Measurements from ENCODE around the gene RASL12.
"Not testable (repeated sequence)": the region's sequence is repeated elsewhere in the genome, so short reads cannot be mapped to it uniquely, and the experiment has no call there.

The RASL12 gene

DNA sequence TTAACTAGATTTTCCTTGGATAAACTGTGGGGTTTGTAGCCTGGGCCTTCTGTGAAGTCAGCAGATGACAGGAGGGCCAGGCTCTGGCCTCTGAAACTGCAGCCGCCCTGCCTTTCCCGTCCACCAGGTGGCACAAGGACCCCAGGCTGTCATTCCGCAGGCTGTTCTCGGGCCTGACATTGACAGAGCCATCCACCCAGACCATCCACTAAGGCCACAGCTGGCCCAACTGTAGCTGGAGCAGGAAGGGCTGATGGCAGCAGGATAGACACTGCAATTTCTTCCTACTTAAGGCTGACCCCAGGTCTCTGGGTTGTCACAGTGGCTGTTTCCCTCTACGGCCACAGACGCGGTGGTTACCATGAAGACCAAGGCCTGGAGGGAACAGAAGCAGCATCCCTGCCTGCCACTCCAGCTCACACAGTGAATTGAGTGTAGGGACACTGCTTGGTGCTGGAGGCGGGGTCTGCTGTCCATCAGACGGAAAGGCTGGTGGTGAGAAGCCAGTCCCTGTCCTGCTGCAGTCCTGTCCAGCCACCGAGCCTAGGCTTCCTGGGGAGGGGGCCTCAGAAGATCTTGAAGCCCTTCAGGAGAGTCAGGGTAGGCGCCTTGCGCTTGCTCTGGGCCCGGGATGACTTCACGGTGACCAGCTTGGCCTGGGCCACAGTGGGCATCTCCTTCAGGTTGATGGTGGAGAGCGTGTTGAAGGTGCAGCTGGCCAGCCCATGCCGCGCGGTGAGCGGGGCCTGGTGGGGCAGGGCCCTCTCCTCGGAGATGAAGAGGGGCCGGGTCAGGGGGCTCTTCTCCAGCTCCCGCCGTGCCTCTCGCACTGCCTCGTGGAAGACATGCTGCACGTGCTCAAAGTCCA is 13.2 kb downstream of the RASL12 start:
- peak; percentile 46 for DNase-seq

DNA sequence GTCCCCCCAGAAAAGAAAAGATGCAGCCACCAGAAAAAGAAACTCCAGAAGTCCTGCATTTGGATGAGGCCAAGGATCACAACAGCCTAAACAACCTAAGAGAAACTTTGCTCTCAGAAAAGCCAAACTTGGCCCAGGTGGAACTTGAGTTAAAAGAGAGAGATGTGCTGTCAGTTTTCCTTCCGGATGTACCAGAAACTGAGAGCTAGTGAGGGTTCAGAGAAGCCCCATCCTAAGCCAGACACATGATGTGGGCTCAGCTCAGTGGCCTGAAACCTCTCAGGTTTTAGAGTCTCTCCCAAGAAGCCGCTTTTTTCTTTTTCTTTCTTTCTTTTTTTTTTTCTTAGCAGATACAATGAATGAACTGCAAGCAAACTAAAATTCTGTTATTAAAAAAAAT is 14.8 kb downstream of the RASL12 start:
- DNase-seq = no peak

DNA sequence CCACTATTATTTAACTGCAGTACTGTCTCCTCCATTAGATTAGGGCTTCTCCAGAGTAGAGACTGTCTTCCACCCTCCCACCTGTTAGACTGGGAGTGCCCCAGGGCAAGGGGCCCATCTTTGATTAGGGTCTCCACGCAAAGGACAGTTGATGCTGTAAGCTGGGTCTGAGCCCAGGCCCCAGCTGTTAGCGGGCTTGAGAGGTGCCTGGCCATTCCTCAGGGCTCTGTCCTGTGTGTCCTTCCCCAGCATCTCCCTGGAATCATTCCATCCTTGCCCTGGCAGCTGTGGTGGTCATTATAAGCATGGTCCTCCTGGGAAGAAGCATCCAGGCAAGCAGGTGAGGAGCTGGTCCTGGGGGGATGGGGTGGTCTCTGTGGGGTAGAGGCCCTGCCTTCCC is 16.5 kb downstream of the RASL12 start:
- DNase-seq = no peak

DNA sequence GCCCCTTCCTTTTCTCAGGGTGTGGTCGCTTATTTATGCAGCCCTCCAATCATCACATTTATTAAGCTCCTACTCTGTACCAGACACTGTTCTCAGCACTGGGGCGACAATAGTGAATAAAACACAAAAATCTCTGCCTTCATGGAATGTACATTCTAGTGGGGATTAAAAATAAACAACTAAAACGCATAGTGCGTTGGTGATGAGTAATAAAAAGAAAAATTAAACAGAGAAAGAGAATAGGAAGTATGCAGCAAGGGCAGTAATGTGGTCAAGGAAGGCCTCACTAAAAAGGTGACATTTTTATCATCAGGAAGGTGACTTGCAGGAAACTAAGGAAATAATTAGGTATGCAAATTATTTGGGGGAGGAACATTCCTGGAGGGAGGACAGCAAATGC is 17.5 kb downstream of the RASL12 start:
- no peak for DNase-seq

DNA sequence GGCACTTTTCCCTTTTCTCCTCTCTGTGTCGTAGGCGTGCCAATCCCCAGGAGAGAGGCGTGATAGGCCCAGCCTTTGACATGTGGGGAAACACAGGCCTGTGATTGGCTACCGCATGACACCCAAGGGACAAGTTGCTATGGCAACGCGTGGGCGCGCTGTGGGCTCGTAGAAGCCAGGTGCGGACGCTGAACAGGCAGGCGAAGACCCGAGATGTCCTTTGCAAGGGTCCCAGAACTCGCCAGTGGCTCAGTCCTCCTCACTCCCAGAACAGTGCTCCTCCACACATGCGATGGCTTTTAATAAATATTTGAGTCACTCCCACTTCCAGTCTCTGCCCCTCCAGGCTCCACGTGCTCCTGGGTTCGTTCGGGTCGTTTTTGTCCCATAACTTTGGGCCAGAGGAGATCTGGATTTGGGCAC is 18.4 kb downstream of the RASL12 start:
- peak; percentile 91 for DNase-seq

DNA sequence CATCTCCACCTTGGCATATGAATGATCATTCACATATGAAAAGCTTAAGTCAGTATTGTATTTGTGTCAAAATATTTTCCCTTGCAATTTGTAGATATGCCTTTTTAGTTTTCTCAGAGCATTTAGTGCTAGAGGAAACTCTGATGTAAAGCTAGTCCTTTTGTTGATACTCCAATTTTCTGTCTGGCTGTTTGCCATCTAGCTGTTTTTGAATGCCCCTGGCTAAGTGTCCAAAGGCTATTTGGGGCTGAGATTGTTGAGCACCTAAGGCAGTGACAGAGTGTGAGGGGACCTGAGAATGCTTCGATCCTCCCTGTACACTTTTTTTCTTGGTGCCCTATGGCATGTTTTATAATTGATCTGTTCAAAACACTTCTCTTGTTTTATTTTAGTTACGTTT is 19.6 kb downstream of the RASL12 start:
- no peak for DNase-seq

DNA sequence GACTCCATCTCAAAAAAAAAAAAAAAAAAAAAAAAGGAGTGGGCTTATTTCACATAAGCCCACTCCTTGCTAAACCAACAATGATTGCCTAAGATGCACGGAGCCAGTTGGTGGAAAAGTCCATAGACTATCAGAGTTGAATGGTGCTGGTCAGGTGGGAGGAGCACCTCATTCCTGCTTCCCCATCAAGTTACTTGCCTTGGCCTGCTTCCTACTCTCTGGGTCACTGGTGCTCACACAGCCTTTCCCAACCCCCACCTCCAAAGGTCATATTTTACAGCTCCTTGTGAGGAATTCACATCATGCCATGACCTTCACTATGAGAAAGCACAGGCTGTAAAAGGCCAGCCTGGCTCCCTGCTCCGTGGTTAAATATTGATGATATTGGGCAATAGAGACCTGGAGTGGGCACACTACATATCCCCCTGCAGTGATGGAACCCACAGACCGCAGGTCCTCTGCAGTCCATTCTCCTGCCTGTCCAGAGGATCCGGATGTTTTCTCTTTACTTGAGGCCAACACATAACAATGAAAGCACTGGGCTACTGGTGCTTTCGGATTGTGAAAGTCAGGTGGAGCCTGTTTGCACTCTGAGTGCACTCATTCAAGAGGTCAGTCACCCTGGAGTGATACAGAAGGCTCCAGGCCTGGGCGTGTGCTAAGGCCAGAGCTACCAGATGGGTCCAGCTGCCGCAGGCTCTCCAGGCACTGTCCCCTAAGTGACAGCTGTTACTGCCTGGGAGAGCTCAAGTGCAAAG is 22.9 kb downstream of the RASL12 start, which contains the start of gene SLC51B:
SLC51B (plus strand) TSS at position 664 of the 758 bp plus-strand sequence. CDS start 4,618 bp downstream, outside the sequence.
- no peak for DNase-seq

DNA sequence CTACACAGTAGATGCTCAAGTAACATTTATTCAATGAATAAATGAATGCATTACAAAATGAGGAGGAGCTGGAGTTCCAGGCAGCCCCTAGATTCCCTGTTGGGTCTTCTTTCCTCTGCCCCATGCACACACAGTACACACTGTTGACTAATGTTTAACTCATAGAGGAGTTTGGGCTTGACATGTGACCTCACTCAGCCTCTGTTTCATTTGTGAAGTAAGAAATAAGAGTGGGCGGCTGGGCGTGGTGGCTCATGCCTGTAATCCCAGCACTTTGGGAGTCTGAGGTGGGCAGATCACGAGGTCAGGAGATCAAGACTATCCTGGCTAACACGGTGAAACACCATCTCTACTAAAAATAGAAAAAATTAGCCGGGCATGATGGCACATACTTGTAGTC is 23.6 kb downstream of the RASL12 start:
- not testable (repeated sequence) for DNase-seq

DNA sequence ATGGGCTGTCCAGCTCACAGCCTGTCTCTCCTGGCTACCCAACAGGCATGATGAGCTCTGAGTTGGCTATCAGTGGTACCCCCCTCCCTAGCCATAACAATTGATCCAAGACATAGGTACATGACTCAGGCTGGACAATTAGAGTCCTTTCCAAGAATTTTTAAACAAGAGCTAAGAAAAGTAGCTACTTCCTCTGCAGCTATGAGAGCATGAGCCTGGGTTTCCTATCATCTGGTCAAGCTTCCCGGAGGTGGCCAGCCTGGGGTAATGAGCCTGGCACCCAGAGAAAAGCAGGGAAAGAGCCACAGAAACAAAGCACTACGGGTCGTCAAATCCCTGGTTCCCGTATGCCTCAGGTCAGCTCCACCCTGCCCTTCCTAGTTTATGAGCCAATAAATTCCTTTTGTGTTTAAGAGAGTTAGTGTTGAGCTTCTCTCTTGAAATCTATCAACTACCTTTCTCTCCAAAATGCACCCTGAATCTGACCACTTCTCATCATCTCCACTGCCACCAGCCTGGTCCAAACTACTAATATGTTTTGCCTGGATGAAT is 24.9 kb downstream of the RASL12 start:
- no peak for DNase-seq

DNA sequence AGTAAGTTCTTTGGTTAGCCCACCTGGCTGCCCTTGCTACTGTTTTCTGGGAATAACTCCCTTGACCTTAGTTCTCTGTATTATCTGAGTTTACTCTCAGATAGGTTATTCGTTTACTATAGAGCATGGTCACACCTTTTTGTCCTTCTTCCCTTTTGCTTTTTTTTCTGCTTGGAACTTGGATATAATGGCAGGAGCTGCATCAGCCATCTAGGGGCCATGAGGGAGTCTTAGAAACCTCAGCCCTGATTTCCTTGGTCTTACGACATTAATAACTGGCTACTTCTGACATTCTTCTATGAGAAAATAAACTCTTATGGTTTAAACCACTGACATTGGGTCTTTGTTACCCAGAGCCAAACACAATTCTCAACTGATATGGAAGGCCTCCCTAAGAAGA is 26.0 kb downstream of the RASL12 start:
- no peak for DNase-seq

DNA sequence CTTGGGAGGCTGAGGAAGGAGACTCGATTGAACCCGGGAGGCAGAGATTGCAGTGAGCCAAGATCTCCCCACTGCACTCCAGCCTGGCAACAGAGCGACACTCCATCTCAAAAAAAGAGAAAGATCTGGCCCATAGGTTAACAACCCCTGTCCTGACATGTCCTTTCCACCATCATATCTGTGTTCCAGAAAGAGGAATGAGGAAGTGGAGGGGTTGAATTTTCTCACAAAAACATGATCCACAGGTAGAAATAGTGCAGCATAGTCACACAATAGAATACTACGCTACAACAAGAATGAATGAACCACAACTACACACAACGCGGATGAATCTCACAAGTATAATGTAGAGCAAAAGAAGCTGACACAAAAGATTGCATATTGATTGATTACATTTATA is 27.3 kb downstream of the RASL12 start:
- DNase-seq = no peak

DNA sequence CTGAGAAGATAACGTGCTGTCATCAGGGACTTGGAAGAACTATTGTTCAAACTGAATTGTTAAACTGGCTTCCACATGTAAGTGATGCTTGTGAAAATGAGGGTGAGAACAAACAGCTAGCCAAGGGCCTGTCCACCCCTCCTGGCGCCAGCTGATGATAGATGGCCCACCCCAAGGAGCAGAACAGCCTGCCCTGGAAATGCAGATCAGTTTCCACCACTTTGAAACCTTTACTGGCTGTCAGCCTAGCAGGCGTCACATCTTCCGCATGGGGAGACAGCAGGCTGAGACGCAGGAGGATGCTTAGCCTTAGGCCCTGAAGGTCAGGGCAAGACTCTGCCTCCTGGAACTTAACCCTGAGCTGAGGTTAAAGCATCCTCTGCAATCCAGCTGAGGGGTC is 29.0 kb downstream of the RASL12 start:
- no peak for DNase-seq

DNA sequence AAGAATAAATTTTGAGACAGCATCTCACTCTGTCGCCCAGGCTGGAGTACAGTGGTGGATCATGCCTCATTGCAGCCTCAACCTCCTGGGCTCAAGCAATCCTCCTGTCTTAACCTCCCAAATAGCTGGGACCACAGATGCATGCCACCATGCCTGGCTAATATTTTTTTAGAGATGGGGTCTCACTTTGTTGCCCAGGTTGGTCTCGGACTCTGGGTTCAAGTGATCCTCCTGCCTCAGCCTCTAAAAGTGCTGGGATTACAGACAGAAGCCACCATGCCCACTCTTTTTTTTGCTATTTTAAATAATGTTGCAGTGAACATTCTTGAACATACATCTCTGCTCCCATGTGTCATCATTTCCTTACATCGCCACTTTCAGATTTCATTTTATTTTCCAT is 29.4 kb downstream of the RASL12 start:
- DNase-seq = no peak

DNA sequence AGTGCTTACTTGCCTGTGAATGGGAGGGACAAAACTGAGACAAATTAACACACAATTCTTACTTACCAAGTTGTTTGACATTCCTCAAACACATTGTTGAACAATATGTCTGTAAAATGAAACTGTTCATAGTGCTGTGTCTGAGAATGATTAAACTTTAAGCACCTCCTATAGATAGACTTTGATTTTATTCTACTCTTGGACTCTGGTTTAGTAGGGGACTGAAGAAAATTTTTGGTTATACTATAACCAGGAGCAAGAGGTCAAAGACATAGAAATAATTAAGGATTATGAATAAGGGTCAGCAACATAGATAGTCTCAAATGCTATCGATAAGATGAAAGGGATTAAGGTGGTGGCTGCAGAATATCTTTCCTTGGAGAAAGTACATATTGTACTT is 30.5 kb downstream of the RASL12 start:
- DNase-seq = no peak

DNA sequence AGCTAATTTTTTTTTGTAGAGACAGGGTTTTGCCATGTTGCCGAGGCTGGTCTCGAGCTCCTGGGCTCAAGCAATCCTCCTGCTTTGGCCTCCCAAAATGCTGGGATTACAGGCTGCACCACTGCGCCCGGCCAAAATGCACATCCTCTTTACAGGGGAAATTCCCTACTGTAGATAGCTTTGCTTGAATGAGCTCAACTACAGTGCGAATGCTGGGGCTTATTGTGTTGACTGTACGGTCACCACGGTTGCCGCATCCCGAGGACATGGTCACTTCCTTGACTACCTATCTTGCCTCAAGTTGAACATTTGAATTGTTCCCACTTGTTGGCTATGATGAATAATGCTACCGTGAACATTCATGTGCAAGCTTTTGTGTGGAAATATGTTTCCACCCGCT is 33.1 kb downstream of the RASL12 start:
- DNase-seq = no peak

DNA sequence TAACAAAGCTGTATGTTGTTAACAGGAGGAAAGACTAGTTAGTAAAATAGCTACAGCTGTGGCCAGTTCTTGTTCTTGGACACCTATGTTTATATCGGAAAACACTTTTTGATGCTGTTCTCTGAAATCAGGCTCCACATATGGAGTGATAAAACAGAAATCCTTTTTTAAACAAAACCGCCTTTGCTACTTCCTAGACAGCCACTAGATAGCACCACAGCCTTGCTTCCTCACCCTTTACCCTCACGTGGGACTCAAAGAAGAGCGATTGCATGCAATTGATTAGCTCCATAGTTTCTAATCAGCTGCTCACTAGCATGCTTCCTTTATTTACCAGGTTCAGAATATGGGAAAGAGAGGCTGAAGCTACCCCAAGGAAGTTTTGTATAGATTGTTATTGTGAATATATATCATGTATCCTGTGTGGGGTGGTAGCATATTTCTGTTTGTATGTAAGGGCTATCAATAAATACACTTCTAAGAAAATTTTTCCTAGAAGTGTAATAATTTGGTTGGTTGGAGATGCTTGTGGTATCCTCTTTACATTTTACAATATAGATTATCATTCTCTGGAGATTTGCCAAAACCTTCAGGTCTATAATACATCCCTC is 34.0 kb downstream of the RASL12 start:
- DNase-seq = no peak

DNA sequence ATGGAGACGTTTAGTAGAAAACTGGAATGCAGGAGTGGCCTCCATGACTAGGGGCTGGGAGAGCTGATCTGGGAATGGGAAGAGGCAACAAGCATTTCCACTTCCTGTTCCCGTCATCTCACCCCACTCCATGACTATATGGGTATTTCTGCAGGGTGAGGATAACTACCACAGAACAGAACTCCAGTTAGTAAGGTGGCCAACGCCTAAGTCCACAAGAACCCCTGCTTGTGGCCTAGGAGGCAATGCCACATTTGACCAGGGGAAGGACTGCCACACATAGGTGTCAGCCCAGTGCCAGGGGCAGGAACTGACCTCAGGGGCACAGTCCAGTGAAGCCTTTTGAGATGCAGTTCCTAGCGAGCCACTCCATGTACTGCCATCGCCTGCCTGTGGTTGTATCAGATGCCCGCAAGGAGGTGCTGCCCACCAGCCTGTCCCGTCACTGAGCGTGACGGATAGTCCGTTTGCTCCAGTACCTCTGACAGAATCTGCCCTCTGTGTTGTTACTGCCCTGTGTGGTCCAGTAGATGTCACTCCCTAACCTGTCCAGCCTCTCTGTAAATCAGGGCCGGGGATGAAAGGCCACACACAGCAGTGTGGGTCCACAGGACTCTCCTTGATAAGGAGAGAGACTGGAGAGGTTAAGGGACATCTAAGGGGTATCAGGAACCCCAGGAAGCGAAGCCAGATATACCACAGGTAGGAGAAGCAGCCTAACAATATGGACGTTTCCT is 34.8 kb downstream of the RASL12 start:
- peak; percentile 33 for DNase-seq

DNA sequence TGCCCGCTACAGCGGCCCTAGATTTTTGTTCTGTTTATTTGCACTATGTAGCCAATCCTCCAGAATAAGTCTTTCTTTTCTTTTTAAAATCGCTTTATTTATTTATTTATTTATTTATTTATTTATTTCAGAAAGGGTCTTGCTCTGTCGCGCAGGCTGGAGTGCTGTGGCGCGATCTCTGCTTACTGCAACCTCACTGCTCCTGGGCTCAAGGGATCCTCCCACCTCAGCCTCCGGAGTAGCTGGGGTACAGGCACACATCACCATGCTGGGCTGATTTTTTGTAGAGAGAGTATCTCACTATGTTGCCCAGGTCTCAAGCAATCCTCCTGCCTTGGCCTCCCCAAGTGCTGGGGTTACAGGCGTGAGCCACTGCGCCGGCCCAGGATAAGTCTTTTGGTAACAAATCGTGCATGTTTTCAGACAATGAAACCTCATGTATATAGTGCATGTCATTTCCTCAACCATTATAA is 38.0 kb downstream of the RASL12 start:
- no peak for DNase-seq

DNA sequence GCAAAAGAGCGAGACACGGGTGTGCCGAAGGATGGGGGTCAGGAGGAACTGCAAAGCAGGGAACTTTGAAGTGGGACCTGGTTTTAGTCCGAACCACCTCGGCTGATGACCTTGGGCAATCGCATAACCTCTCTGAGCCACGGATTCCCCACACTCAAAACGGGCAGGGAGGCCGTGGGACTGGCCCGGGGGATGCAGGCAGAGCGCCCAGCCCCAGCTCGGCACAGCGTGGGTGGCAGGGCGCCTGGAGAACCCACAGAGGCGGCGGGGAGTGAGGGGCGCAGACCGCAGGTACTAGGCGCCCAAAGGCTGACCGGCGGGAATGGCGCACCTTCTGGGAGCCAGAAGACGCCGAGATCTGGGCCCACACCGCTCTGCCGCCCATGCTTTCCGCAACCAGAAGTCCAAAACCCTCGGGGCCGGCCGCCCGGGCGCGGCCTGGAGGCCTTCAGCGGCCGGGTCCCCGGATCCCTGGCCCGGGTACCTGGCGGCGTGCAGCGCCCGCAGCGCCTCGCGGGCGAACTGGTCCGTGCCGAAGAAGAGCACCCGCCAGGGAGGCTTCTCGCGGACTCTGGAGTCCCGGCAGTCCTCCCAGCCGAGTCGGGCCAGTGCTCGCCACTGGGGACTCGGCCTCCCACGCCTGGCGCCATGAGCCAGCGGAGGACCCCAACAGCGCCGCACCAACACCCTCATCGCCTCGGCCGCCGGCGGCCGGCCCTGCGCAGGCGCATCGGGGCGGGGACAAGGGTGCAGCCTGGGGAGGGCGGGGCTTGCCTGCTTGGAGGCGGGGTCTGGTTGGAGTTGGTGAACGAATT is 38.7 kb downstream of the RASL12 start, which contains the start of gene MTFMT:
MTFMT (minus strand) TSS at position 719 of the 815 bp plus-strand sequence; CDS start at position 693, 26 bp downstream.
- peak; percentile 88 for DNase-seq

DNA sequence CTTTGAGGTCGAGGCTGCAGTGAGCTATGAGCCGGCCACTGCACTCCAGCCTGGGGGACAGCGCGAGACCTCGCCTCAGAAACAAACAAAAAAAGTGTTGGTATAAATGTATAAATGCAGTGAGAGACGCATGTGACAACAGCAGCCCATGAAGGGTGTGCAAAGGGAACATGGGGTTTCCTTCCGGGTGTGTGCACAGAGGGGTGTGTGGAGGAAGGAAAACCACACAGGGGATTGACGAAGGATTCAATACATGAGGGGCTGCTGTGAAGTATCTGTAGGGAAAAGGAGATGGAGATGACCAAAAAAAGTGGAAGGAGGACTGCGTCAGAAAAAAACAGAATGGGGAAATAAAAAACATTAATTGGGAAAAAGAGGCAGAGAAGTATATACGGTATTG is 39.5 kb downstream of the RASL12 start:
- no peak for DNase-seq

DNA sequence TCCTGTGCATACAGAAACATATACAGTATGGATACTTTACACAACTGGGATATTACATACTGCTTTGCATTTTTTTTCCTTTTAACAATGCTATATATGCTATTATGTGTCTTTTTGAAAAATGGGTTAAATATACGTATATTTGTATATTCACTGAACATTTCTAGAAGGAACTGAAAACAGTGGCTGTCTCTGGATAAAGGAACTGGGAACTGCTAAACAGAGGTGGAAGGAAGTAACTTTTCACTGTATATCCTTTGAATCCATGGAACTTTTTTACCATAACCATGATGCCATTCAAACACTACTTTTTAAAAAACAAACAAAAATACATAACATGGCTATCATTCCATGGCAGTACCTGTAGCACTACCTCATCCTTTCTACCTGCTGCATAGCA is 40.2 kb downstream of the RASL12 start:
- DNase-seq = no peak
